Right lobe of liver (tissue), 4 donors: ENCODE results near the gene PRICKLE3.

Source experiments
- POLR2A ChIP-seq: fragments of 450-650 bp; IDR thresholded peaks from one replicate; pipeline ENCODE4 v1.6.1; 2017; ENCODE audit warnings: antibody characterized with exemption, mild to moderate bottlenecking
- TF ChIP-seq, protein P1 (sequence below), 4 donors: fragments of 200-600 bp in 3 of 4; fragments of 450-650 bp in 1 of 4; IDR thresholded peaks; one replicate each; pipeline versions ENCODE4 v1.5.1 to v1.8.0; 2016 to 2022; ENCODE audit warnings: antibody characterized with exemption in 4 of 4, mild to moderate bottlenecking in 2 of 4
- donor health status: DM: no; HTN: no; CAD: no.
- donor health status: DM: no; HTN: no; CAD: no.
- donor health status: DM: no; HTN: yes; CAD: no.

DNA sequence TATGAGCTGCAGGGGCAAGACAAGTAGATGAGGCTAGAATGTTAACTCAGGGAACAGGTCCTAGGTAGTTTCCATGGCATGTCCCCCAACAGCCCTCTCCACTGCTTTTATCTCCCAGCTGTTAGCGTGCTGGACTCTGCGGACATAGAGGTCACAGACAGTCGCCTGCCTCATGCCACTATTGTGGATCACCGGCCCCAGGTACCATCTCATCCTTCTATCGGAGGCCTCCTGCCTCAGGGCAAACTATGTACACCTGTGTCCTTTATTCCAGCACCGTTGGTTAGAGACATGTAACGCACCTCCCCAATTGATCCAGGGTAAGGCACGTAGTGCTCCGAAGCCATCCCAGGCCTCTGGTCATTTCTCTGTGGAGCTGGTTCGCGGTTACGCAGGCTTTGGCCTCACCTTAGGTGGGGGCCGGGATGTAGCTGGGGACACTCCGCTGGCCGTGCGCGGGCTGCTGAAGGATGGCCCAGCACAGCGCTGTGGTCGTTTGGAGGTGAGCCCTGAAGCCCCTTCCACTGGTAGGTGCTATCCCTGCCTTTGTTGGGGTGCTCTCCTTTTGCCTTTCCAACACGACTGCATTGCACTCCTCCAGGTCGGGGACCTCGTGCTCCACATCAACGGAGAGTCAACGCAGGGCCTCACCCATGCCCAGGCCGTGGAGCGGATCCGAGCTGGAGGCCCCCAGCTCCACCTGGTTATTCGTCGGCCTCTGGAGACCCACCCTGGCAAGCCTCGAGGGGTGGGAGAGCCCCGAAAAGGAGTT lies 21.4 kb downstream of the PRICKLE3 start:
- TF ChIP-seq, protein P1, sequence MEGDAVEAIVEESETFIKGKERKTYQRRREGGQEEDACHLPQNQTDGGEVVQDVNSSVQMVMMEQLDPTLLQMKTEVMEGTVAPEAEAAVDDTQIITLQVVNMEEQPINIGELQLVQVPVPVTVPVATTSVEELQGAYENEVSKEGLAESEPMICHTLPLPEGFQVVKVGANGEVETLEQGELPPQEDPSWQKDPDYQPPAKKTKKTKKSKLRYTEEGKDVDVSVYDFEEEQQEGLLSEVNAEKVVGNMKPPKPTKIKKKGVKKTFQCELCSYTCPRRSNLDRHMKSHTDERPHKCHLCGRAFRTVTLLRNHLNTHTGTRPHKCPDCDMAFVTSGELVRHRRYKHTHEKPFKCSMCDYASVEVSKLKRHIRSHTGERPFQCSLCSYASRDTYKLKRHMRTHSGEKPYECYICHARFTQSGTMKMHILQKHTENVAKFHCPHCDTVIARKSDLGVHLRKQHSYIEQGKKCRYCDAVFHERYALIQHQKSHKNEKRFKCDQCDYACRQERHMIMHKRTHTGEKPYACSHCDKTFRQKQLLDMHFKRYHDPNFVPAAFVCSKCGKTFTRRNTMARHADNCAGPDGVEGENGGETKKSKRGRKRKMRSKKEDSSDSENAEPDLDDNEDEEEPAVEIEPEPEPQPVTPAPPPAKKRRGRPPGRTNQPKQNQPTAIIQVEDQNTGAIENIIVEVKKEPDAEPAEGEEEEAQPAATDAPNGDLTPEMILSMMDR (IDR thresholded peaks at IDR 0.05) = no peak
- no peak for TF ChIP-seq POLR2A
